Measurements from ENCODE around the gene DTWD2.

DNA sequence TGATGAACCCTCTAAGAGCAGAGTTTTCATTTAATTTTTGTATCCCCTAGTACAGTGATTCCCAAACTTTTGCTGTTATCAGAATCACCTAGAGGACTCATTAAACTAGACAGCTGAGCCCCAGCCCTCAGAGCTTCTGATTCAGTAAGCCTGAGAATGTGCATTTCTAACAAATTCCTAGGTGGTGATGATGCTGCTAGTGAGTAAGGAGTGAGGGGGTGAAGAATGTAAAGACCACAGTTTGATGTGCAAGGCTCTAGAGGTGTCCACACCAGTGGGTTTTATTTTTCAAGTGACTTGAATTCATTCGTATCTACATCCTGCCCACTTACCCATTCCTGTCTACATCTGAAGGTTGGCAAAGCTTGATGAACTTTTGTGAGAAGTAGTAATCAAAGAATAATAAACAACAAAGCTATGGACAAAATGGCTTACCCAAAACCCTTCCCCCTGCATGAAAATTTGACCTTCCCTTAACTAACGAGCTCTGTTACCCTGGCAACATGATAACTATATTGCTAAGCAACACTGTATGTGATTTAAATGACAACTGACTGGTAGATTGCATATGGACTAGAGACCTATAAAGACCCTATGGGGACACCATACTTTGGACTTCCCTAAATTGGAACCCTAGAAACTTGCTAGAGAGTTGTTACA is 35.2 kb downstream of the DTWD2 start:
- TF ChIP-seq, protein P1, sequence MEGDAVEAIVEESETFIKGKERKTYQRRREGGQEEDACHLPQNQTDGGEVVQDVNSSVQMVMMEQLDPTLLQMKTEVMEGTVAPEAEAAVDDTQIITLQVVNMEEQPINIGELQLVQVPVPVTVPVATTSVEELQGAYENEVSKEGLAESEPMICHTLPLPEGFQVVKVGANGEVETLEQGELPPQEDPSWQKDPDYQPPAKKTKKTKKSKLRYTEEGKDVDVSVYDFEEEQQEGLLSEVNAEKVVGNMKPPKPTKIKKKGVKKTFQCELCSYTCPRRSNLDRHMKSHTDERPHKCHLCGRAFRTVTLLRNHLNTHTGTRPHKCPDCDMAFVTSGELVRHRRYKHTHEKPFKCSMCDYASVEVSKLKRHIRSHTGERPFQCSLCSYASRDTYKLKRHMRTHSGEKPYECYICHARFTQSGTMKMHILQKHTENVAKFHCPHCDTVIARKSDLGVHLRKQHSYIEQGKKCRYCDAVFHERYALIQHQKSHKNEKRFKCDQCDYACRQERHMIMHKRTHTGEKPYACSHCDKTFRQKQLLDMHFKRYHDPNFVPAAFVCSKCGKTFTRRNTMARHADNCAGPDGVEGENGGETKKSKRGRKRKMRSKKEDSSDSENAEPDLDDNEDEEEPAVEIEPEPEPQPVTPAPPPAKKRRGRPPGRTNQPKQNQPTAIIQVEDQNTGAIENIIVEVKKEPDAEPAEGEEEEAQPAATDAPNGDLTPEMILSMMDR (IDR thresholded peaks at IDR 0.05): no peak
- TF ChIP-seq POLR2A (IDR thresholded peaks at IDR 0.05) (no peak), EP300 (IDR thresholded peaks at IDR 0.05) (no peak)
